ENCODE data around the gene SOX5.

SOX5 gene

DNA sequence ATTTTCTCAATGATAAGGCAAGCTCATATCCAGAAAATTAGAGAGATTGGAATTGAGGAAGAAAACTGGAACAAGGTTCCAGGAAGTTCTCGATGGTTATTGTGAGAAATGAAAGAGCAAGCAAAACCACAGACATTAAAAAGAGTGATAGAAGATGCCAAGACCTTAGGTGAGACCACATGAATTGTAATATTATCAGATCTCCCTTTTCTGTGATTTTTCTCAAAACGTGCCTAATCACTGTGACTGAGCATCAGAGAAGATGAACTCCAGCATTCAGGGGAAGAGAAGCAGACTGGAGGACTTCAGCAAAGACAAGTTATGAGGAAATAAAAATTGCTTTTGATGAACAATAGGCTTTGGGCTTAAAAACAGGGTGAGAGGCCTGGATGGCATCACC is 278.8 kb downstream of the SOX5 start:
- no peak for DNase-seq

DNA sequence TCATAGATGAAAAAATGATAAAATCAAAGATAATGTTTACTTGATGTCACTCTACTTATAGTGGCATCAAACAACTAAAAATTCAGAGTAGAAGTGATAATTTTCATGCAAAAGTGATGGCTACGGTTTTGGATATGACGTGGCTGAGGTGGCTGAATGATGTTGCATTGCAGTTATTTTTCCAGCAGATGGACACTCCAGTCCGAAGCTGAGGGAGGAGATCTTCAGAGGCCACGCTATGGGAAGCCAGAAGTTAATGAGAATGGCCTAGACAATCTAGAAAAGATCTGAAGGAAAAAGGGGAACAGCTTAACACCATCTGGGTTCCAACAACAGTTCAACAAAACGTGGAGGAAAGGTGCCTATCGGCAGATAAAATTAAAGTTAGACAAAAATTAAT is 279.8 kb downstream of the SOX5 start:
- no peak for DNase-seq

DNA sequence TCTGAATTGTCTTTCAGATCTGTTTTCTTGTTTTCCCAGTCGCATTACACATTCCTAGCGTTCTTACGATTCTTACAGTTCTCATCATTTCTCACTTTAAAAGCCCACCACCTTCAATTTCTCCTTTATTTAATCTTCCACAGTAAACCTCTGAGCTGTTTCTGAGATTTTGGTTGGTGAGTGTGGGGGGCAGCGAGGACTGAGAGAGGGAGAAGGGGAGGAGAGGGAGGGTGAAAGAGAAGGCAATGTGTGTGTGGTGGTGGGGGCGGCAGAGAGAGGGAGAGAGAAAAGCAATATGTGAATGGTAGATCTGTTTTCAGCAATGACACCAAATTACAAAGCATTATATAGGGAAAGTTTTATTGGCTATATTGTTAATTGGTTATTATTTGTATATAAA is 282.6 kb downstream of the SOX5 start:
- DNase-seq, result no peak

DNA sequence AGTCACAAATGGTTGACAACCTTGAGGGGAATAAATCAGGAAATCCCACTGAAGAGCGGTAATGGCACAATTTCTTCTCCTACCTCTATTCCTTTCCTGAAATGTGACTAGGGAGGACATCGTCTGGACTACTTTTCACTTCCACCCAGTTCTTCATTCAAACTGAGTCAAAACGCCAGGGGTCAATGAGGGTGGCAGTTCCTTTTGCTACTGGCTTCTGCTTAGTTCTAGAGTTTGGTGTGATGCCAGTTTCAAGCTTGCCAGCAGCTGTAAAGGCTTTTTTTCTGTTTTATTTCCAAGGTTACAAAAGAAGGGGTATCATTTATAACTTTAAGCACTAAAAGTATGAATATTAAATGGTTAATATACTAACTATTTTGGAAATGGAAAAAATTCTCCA is 286.5 kb downstream of the SOX5 start:
- no peak for DNase-seq

DNA sequence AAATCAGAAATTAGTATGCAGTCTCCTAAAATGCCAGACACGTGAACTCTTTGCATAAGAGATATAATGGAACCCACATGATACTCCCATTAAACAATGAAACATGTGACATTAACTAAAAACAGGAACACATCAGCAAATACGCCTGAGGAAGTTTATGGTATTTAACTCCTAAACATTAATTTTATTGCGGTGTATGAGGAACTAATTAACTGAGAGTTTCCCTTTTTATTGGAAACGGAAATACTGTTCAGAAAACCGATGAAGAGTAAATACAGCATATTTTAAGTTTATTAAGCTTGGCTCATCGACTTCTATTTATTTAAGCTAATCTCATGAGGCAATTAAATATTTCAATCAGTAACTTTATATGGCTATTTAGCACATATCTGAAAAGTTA is 290.3 kb downstream of the SOX5 start:
- DNase-seq, result no peak

DNA sequence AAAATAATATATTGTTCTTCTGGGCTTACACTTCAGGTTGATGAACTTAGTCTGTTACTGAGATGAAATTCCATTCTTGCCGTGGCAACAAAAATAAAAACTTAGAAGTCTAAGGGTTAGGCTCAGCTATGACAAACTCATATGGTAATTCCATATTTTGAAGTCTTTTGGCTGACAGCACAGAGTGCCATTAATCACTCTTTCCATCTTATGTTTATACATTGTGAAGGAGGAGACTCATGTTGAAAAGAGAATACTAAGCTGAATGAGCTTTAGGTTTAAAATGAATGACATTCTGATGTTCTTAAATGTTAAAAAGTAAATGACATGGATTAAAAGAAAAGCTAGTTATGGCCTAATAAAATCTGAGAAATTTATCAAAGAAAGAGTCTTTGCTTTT is 291.9 kb downstream of the SOX5 start:
- no peak for DNase-seq

DNA sequence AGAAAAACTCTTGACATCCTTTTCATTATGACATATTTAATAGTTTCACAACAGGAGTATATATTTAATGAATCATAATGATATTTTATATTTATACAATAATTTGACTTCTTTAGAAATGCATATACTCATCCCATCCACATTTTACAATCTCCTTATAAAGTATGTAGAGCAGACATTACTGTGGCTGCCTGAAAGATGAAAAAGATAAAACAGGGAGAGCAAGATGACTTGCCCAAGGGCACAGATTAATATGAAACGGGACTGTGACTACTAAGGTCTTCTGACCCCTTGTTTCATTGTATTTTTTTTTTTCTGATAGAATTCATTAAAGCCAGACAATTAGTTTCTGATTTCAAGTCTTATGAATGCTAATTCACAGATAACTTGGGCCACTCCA is 293.6 kb downstream of the SOX5 start:
- no peak for DNase-seq

DNA sequence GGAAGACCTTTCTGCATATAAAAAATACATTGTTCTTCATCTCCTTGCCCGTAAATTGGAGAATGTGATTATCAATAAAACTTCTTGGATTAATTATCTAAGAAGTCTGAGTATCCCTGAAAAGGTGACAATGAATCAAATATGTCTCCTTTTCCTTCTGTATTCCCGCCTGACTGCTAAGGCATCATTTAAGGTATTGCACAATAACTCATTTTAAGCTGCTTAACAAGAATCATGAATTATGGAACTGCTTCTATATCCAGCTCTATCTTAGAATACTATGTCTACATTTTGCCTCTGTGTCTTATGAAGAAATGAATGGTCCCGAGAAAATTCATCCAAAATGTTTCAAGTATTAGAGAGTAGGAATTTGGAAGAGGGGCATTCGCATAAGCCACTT is 294.4 kb downstream of the SOX5 start:
- no peak for DNase-seq

DNA sequence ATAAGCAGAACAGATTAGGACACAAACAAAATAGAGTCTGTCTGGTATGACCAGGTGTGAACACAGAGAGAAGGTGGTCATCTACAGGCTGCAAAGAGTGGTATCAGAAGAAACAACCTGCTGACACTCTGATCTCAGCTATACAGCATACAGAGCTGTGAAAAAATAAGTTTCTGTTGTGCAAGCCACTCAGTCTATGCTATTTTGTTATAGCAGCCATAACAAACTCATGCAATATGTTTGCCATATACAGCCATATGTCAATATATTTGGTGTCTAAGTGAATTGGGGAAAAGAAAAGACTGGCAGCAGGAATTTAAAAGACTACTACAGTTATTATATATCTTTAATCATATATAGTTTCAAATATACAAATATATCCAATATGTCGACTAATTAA is 300.9 kb downstream of the SOX5 start:
- no peak for DNase-seq

DNA sequence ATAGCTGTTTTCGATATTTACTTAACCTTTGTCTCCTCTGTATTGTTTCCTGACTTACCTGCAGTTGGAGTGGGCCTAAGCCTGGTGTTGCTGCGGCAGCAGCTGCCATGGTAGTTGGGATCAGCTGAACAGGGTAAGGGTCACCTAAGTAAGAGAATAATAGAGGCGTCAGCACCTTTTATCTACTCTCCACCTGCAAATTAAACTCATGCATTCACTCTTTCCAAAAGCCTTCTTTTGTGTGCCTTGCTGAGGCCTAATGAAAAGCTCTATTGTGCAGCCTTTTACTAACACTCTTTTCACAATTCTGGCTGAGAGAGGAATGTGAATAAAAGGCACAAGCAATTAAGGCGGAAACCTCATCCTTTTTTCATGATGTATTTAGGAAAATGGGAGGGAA is 308.7 kb downstream of the SOX5 start:
- no peak for DNase-seq

DNA sequence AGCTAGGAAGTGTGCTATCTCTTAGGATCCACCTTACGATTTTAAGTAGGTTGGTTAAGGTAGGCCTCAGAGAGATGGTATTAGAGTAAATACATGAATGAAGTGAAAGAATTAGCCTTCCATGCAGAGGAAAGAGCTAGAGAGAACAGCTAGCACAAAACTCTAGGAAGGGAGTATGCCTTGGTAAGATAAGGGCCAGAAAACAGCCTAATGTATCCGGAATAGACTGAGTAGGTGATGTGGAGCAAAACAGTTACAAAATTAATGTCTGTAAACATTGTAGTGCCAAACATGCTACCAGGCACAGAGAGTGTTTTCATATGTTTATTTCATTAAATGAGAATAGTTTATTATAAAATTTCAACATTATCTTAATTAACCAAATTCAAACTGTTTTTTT is 315.1 kb downstream of the SOX5 start:
- DNase-seq, result no peak

DNA sequence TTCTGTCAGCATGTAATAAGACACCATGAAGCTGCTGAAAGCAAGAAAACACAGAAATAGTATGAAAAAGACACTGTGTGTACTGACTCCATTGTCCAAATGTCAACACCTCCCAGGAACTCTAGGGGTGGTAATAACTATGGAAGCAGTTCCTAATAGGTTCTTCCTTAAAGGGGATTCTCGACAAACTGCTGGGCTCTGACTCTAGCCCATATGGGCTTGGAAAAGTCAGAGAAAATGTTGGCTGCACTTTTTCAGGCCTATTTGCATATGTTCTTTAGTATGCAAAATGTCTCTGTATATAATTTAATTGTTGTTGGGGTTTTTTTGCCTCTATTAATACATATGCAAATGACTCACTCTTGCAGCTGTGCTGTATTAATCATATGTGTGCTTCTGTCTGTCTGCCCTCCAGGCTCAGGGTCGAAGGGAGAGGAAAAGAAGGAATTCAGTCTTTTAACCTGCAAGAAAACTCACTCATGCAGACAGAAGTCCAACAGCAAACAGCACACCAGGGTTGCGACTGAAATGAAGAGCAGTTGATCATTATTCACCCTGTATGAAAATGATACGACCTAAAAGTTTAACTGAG is 317.6 kb downstream of the SOX5 start:
- no peak for DNase-seq

DNA sequence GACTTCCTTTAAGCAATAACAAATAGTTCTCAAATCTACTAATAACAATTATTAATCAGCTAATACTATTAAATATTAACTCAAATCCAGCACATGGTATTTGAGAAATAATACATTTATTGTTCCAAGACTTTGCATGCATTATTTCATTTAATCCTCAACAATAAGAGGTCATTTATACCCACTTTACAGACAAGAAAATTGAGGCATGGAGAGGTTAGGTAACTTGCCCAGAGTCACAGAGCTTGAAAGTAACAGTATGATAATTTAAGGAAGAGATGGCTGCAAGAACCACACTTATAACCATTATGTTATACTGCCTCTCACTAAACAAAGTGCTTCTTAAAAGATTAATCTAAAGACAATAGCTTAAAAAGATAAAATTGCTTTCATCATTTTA is 318.9 kb downstream of the SOX5 start:
- DNase-seq, result no peak

DNA sequence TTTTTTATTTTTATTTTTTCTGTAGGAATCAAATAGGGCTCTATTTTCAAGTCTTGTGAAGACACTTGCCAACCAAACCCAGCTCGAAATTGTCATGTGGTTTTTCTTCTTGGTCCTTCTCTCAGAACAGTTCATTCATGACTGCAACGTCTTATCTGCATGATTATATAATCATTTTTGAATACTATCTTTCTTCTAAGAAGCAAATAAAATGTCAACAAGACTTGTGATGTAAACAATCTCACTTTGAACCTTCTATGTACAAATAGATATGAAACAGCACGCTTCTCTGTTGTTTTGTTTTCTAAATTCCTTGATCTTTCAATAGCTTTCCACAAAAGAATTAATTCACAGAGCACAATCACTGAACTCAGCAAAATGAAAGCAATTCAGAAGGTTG is 320.7 kb downstream of the SOX5 start:
- DNase-seq, result no peak

DNA sequence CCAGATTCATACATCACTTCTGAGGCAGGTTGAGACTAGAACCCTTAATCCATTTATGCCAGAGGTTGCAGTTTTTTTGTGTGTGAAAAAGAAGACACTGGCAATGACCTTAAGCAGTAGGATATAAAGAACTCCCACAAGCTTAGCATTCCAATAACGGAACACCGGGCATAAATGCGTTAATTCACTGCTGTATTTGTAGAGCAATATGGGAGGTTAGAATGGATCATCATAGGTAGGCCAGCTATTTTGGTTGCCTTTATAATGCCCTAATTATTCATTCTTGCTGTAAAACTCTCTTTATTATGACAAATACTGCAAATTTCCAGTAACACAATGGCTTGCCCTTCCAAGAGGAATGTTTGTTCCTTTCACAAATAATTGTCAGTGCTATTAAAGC is 322.7 kb downstream of the SOX5 start:
- DNase-seq, result no peak

DNA sequence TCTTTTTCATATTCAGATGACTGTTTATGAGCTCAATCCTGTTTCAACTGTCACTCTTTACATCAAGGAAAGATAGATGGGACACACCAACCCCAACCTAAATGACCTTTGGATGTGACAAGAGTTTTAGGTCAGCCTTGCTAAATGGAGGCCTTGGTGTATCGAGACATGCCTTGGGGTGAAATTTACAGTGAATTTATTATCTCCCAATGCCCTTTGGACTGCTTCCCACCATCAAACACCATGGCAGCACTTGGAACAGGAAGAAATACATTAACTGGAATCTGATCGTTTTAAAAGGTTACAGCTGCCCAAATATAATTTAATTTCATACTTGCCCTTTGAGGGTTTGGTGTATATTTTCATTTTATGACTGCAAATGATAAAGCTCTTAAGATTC is 327.6 kb downstream of the SOX5 start:
- DNase-seq, result no peak

DNA sequence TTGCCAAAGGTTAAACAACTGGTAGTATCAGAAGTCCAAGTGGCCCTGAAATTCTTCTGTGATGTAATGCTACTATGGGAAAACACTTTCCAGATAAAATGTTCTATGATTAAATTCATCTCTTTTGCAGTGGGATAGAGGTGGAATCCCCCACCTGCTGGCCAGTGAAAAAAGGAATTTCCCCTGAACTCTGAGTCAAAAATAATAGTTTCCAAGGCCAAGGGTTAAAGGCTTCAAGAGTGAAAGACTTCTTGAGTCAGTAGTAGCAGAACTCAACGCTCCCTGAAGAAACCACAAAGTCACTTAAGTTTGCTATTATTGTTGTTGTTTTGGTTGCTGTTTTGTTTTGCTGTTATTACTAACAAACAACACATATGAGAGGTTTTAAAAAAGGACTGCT is 330.8 kb downstream of the SOX5 start:
- DNase-seq, result no peak

DNA sequence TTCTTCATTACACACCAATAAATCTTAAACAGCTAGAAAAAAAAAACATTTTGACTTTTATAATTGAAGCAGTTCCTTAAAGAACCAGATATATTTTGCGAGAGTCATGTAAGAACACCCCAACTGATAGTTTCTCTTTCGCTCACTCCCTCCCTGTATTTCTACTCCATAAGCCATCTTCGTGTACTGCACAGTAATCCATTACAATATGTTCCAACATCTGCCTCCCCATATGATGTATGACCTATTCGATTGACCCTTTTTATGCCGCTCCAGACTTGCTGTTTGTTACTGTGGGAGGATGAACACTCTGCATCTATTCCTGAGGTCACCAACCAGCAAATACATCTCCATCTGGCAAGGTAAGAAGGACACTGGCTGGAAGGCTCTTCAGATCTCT is 331.7 kb downstream of the SOX5 start:
- no peak for DNase-seq

DNA sequence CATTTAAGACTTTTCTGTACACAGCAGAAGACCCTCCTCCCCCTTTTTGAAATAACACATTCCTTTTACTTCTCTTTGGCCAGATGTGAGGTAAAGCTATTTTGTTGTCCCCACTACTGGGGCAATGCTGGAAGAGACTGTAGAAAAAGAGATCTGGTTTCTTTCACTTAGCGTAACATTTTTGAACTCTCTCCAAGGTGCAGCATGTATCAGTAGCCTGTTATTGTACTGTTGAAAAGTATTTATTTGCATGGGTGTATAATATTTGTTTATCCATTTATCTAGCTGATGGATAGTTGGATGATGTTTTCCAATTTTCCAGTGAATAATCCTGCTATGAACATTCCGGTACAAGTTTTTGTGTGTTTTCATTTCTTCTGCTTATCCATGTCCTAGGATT is 335.2 kb downstream of the SOX5 start:
- no peak for DNase-seq

DNA sequence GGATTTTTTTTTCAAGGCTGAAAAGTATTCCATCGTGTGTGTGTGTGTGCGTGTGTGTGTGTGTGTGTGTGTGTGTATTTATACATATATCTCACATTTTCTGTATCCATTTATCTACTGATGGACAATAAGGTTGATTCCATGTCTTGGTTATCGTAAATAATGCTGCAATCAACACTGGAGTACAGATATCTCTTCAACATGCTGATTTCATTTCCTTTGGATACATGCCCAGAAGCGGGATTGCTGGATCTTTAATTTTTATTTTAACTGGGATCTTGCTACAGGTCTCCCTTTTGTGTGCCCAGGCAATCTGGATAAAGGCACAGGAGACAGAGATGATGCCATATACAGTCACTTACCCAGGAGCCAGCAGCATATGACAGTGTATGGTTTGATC is 338.1 kb downstream of the SOX5 start:
- no peak for DNase-seq

DNA sequence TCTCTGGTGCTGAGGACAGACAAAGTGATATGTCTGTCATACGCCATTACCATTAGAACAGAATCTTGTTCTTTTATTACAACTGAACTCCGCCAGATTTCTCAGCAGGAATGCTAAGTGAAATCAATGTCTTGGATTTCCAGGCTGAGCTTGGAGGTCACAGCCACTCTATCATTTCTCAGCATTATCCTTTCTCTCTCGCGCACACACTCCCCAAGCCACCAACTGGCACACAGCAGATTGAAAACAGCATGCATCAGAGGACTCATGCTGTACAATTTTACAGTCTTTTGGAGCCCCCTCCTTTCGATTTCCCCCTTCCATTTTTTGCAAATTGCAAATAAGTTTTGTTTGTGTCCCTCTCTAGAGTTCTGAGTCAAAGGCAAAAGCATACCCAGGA is 348.6 kb downstream of the SOX5 start:
- no peak for DNase-seq

DNA sequence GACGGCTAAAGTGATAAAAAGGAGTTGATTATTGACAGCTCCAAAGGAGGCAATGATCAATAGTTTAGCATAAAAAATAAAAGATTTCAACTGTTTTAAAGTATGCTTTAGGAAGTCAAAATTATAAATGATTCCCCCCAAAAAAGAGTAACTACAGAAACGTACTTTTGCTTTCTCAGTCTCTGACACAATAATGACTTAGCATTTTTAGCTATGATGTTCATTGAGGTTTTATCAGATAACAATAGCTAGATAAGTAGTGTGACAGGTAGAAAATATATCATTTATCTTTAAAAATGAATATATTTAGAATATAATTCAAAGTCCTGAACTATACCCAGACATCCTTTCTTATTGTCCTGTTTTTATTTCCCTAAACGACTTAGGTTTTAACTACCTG is 352.9 kb downstream of the SOX5 start:
- DNase-seq, result no peak

DNA sequence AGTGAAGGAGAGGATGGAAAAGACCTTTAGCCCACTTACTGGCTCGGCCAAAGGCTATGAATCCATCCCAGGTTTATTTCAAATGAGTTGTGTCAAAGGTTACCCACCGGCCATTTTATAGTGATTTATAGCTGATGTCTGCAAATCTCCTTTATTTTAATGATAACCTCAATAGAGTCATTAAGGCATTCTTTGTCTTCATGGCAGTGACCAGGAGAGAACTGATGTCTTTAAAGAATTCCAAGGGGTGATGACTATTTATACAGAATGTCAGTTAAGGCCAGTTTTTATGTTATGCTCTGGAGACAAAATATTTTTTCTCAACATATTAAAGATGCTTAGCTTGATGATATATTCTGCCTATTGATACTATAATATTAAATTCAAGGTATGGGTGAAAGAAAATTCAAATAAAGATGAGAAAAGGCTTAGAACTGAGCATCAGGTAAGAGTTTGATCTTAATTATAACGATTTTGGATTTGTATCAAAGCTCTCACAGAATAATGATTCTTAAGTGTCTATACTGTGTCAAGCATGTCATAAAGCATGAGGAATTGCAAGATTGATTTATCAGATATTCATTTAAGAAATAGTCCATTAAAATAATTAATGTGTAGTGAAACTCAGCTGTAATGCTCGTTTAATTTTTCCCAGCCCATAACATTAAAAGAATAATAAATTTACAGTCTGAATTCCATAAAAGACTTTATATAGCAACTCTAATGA is 361.5 kb downstream of the SOX5 start:
- DNase-seq, result no peak

DNA sequence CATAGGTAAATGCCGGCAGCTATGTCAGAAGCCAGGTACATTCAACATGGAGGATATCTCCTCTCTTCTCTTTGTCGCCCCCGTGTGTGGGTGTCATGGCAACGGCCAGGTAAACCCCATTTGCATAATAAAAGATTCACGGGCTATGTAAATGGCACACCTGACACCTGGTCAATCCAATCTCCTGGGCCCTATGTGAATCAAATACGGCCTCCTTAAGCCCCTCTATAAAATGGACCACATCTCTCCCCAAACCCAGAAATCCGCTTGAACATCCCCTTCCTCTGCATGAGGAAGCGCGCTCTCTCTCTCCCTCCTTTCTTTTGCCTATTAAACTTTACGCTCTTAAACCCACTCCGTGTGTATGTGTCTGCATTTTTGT is 363.7 kb downstream of the SOX5 start:
- no peak for DNase-seq

DNA sequence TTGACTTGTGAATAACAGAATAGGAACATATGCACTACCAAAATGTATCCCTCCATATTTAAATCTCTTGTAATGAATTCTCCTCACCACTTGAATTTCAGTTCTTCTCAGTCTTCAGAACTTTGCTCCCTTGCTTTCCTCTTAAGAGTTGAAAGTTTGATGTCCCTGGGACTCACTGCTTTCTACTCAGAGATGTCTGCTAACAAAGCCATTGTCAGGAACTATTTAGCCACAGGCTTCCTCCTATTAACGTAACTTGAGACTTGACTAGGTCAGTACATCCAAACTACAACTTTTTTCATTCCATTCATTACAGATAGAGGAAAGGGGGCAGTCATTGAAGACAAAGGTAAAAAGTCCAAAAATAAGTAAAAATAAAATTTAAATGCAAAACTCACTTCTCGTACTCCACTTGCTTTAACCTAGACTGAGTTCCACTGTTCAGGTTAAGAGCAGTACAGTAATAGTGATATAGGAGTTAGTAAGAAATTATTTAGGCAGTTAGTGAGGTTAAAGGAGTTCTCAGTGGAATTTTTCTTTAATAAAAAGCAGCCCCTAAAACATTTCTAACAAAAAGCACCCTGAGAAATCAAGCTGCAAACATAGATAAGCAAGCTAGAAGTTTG is 364.2 kb downstream of the SOX5 start:
- no peak for DNase-seq

Measured in activated CD8-positive, alpha-beta memory T cell treated with anti-CD3 and anti-CD28 coated beads, Interleukin-2, amount 50 U/mL, for 48 hours (primary cell).